Kidney (tissue), 14 donors: Measurements from ENCODE around the gene DNAL4. TPM values are rescaled to one million over a fixed set of nuclear protein-coding genes. Genes with fewer than 3 reads are reported as not detected.

Experiments
- DNase-seq, 5 donors: peaks; one replicate each; pipeline ENCODE4 v3.0.0-alpha.2; 2013 to 2020
- FAIRE-seq: peaks from 2 replicates; lab custom pipeline; 2012; peaks lifted over from hg19 to GRCh38; lab: Jason Lieb, UNC
- H3K27ac ChIP-seq, 2 donors: one replicate each; pipeline ENCODE4 v1.7.0; 2013; ENCODE audit warnings: low read depth in 2 of 2, low read length in 2 of 2, inconsistent platforms in 1 of 2
- H3K27me3 ChIP-seq: one replicate; pipeline ENCODE4 v1.7.1; 2013; ENCODE audit warnings: low read length, inconsistent platforms; ENCODE audit not compliant: control insufficient read depth, insufficient read depth
- H3K36me3 ChIP-seq, 3 donors: one replicate each; pipeline versions ENCODE4 v1.7.0 to v1.7.1; 2013; ENCODE audit warnings: low read length in 3 of 3, control low read depth in 1 of 3, inconsistent platforms in 1 of 3; ENCODE audit not compliant: insufficient read depth in 3 of 3, control insufficient read depth in 2 of 3
- H3K4me1 ChIP-seq, 3 donors: one replicate each; pipeline versions ENCODE4 v1.7.0 to v1.7.1; 2013; ENCODE audit warnings: low read length in 3 of 3, inconsistent platforms in 1 of 3, low read depth in 1 of 3; ENCODE audit not compliant: control insufficient read depth in 2 of 3, insufficient read depth in 2 of 3
- H3K4me3 ChIP-seq, 3 donors: one replicate each; pipeline versions ENCODE4 v1.7.0 to v1.8.1; 2013; ENCODE audit warnings: low read length in 3 of 3, control low read depth in 1 of 3, inconsistent platforms in 1 of 3
- H3K9ac ChIP-seq, 3 donors: one replicate each; pipeline versions ENCODE4 v1.7.0 to v1.7.1; 2013; ENCODE audit warnings: low read length in 3 of 3, control low read depth in 1 of 3, inconsistent platforms in 1 of 3
- H3K9me3 ChIP-seq, 3 donors: one replicate each; pipeline versions ENCODE4 v1.7.0 to v1.7.1; 2013; ENCODE audit warnings: low read length in 3 of 3, control low read depth in 1 of 3, inconsistent platforms in 1 of 3; ENCODE audit not compliant: control insufficient read depth in 2 of 3, insufficient read depth in 1 of 3
- intact Hi-C: fragments of 100-400 bp; cut with DNase I; formaldehyde crosslinking; loops from one replicate; pipeline ENCODE4 v1.11.1; 2022
- polyA plus RNA-seq: library from polyadenylated mRNA; stranded (reverse); fragments of 350-450 nt; fragmentation: Illumina TruSeq; extraction: RNeasy Lipid Tissue Mini Kit (QIAGEN cat#74804); gene quantifications from one replicate; pipeline ENCODE4 v1.2.3, GENCODE V29; 2014; ENCODE audit warnings: low read depth, low replicate concordance; ENCODE audit not compliant: insufficient read depth
- total RNA-seq: library from RNA; stranded (reverse); fragmentation: NEBNext Ultra II Directional; extraction: Animal tissue kit (Norgen Biotek cat#: 25700); gene quantifications from one replicate; pipeline ENCODE4 v1.2.1, GENCODE V29; 2021
- TF ChIP-seq, protein P1 (sequence below): IDR thresholded peaks from 3 replicates; pipeline ENCODE4 v1.5.1; 2012; ENCODE audit warnings: mild to moderate bottlenecking, moderate library complexity, borderline replicate concordance; ENCODE audit not compliant: insufficient read depth; ENCODE audit errors: extremely low read depth
- donor health status: control.
- donor health status: control.
- donor health status: control.
- donor health status: control.
- donor health status: control.
- donor health status: DM: yes; HTN: yes; CAD: no.
- donor health status: Normal renal cell carcinoma (clear cell type).

DNAL4 gene
- total and polyA plus RNA-seq, 2 donors from 2014 or later, result 26.5 to 39.7 TPM

DNA sequence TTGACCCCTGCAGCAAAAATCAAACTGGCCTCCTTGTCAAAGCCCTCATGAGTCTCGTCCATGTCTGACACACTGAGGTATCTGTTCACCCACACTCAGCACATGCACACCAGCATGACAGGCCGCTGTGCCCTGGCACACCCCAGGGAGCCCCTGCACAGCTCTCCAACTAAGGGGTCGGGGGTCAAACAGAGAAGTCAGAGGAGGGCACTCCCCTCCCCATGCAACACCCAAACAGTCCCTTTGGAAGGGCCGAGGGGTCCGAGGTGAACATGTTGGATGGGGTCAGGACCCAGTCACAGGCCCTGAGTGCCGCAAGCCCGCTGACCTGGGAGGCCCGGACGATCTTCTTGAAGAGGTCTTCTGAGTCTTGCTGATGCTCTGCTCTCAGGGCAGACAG is 52.8 kb downstream of the DNAL4 start:
- Histone ChIP-seq H3K27ac (no peak overlapping the region), H3K9ac (no peak overlapping the region), H3K36me3 (peaks cover 0 to 94% (median 60%) of the 10 kb centered on the region in 3 donors), H3K4me1 (no peaks in the 10 kb centered on the region), H3K4me3 (no peak overlapping the region), H3K27me3 (no peaks in the 10 kb centered on the region), H3K9me3 (no peaks in the 10 kb centered on the region)
- TF ChIP-seq, protein P1, sequence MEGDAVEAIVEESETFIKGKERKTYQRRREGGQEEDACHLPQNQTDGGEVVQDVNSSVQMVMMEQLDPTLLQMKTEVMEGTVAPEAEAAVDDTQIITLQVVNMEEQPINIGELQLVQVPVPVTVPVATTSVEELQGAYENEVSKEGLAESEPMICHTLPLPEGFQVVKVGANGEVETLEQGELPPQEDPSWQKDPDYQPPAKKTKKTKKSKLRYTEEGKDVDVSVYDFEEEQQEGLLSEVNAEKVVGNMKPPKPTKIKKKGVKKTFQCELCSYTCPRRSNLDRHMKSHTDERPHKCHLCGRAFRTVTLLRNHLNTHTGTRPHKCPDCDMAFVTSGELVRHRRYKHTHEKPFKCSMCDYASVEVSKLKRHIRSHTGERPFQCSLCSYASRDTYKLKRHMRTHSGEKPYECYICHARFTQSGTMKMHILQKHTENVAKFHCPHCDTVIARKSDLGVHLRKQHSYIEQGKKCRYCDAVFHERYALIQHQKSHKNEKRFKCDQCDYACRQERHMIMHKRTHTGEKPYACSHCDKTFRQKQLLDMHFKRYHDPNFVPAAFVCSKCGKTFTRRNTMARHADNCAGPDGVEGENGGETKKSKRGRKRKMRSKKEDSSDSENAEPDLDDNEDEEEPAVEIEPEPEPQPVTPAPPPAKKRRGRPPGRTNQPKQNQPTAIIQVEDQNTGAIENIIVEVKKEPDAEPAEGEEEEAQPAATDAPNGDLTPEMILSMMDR, result no peak
- no peak for DNase-seq
- FAIRE-seq, result no peak
- intact Hi-C loops, result no loop called here

DNA sequence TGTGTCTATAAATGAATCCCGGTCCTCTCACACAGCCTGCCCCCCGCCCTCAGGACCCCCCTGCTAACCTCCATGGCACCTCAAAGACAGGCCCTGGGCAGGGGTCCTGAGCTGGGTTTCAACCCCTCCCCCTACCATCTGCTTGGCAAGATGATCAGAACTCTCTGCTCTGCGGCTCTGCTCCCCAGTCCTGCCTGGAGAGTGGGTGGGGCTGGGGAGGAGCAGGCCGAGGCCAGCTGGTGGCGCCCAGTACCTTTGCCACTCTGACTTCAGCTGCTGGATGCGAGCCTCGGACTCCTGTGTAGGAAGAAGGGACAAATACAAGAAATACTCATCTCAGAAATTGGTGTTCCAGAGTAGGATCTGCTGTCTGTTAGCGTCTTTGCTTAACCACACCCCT is 53.2 kb downstream of the DNAL4 start:
- no peaks in the 10 kb centered on the region for H3K4me1 ChIP-seq
- FAIRE-seq, result no peak
- TF ChIP-seq, protein P1, result no peak
- H3K4me3 ChIP-seq, result no peak overlapping the region
- H3K36me3 ChIP-seq, result peaks cover 0 to 94% (median 59%) of the 10 kb centered on the region in 3 donors
- no peak for DNase-seq
- no peaks in the 10 kb centered on the region for H3K9me3 ChIP-seq
- H3K27ac ChIP-seq, result no peak overlapping the region
- H3K27me3 ChIP-seq, result no peaks in the 10 kb centered on the region
- no peak overlapping the region for H3K9ac ChIP-seq
- intact Hi-C loops, result no loop called here

DNA sequence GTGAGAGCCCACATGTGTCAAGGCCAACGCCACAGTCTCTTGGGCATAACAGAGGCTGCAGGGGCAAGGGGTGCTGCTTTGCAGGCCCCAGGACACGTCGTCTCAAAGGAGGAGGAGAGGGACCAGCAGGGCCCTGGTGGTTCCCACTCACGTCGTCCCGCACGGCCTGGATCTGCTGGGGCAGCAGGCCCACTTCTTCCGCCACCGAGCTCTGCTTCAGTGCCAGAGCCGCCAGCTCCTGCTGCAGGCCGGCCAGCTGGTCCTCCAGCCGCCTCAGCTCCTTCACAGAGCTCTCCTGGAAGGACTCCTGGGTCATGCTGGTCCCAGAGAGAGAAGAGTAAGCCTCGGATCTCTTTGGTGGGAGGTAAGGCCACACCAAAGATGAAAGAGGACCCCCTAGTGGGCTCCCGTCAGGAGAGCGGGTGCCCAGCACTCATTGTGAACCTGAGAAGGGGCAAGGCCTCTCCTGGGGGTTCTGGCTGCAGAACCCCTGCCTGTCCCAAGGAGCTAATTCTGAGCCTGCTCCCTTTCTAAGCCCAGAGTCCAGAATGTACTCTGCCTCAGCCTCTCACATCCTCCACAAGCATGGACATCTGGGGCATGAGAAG is 53.7 kb downstream of the DNAL4 start:
- intact Hi-C loops, result no loop called here
- no peaks in the 10 kb centered on the region for H3K9me3 ChIP-seq
- no peaks in the 10 kb centered on the region for H3K4me1 ChIP-seq
- H3K36me3 ChIP-seq, result peaks cover 0 to 91% (median 56%) of the 10 kb centered on the region in 3 donors
- TF ChIP-seq, protein P1, result no peak
- FAIRE-seq, result no peak
- peak in 1 of 5 donors; percentile 69 for DNase-seq
- H3K27ac ChIP-seq, result no peak overlapping the region
- no peak overlapping the region for H3K4me3 ChIP-seq
- no peak overlapping the region for H3K9ac ChIP-seq
- no peaks in the 10 kb centered on the region for H3K27me3 ChIP-seq
